Smooth muscle cell (in vitro differentiated cells): ENCODE measurements around the gene SIRPG. TPM values are rescaled to one million over a fixed set of nuclear protein-coding genes. Genes with fewer than 3 reads are reported as not detected.

Source experiments
- DNase-seq: peaks from one replicate; lab custom pipeline; 2025; ENCODE audit not compliant: unreplicated experiment; lab: John Stamatoyannopoulos, UW
- H2AFZ ChIP-seq: fragments of 200-600 bp; sonication (generic); 2 replicates; pipeline ENCODE4 v1.6.0; 2016; ENCODE audit warnings: antibody characterized with exemption, low read depth, mild to moderate bottlenecking
- H3F3A ChIP-seq: fragments of 200-600 bp; sonication (generic); 2 replicates; pipeline ENCODE4 v1.6.0; 2017; ENCODE audit warnings: antibody characterized with exemption, low read depth
- H3K27ac ChIP-seq: fragments of 200-600 bp; sonication (generic); 2 replicates; pipeline ENCODE4 v1.5.1; 2016; ENCODE audit warnings: low read depth, mild to moderate bottlenecking
- H3K27me3 ChIP-seq: fragments of 200-600 bp; sonication (generic); 2 replicates; pipeline ENCODE4 v1.6.1; 2016; ENCODE audit warnings: low read depth, mild to moderate bottlenecking
- H3K36me3 ChIP-seq: fragments of 200-600 bp; sonication (generic); 2 replicates; pipeline ENCODE4 v1.5.1; 2016; ENCODE audit warnings: low read depth
- H3K4me1 ChIP-seq: fragments of 200-600 bp; sonication (generic); 2 replicates; pipeline ENCODE4 v1.5.1; 2016; ENCODE audit warnings: low read depth
- H3K4me2 ChIP-seq: fragments of 200-600 bp; sonication (generic); 2 replicates; pipeline ENCODE4 v1.6.0; 2016; ENCODE audit warnings: mild to moderate bottlenecking
- H3K4me3 ChIP-seq: fragments of 200-600 bp; sonication (generic); 2 replicates; pipeline ENCODE4 v1.5.1; 2016; ENCODE audit warnings: mild to moderate bottlenecking
- H3K79me2 ChIP-seq: fragments of 200-600 bp; sonication (generic); 2 replicates; pipeline ENCODE4 v1.6.0; 2016; ENCODE audit warnings: low read depth, mild to moderate bottlenecking
- H3K9ac ChIP-seq: fragments of 200-600 bp; sonication (generic); 2 replicates; pipeline ENCODE4 v1.6.0; 2016; ENCODE audit warnings: low read depth
- H3K9me3 ChIP-seq: fragments of 200-600 bp; sonication (generic); replicated peaks from 2 replicates; pipeline ENCODE4 v1.5.1; 2016; ENCODE audit warnings: low read depth
- H4K20me1 ChIP-seq: fragments of 200-600 bp; sonication (generic); 2 replicates; pipeline ENCODE4 v1.6.0; 2016; ENCODE audit warnings: low read depth
- WGBS: methylation state at CpG from one replicate; pipeline ENCODE4 v1.1.7; 2016; ENCODE audit warnings: low lambda C conversion rate; 5-methylcytosine and 5-hydroxymethylcytosine counted together
- polyA plus RNA-seq: library from polyadenylated mRNA; unstranded; fragments of >200 nt; fragmentation: Nextera tagmentation; extraction: Ambion mirVana; gene quantifications from 2 replicates; pipeline ENCODE4 v1.2.1, GENCODE V29; 2016
- total RNA-seq: library from RNA; depleted of rRNA; stranded (reverse); fragments of >200 nt; gene quantifications from 2 replicates; pipeline ENCODE4 v1.2.3, GENCODE V29; 2014
- TF ChIP-seq, protein P1 (sequence below): fragments of 200-600 bp; sonication (generic); IDR thresholded peaks from 2 replicates; pipeline ENCODE4 v1.5.1; 2017; ENCODE audit warnings: borderline replicate concordance, mild to moderate bottlenecking, antibody characterized with exemption; ENCODE audit not compliant: insufficient read depth, poor library complexity, severe bottlenecking

SIRPG gene
- total and polyA plus RNA-seq, 2 experiments from 2014 or later, result not detected

DNA sequence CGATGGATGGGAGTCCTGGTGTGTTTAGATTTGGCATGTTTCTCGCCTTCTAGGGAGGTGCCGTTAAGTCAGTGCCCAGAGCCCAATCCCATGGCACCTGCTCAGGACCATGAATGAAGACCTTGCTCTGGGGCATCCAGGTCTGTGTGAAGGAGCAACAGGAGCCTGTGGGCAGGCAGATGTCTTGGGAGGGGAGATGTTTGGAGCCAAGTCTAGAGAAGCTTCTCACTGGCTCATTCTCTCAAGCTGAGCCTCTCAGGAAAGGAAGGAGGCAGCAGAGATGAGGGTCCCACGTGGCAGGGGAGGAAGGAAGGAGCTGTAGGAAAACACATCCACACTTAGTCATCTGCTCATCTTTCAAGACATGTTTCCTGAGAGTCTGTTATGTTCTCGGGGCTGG is 28.3 kb downstream of the SIRPG start:
- Histone ChIP-seq H4K20me1 (no peaks in the 10 kb centered on the region), H3K9me3 (no peaks in the 10 kb centered on the region), H3K9ac (no peak overlapping the region), H3K36me3 (no peaks in the 10 kb centered on the region), H3K27me3 (no peaks in the 10 kb centered on the region), H3K4me2 (no peak overlapping the region), H3K4me3 (no peak overlapping the region), H3K27ac (no peak overlapping the region), H3F3A (no peaks in the 10 kb centered on the region), H3K79me2 (no peaks in the 10 kb centered on the region), H3K4me1 (no peaks in the 10 kb centered on the region), H2AFZ (no peak overlapping the region)
- 86% methylated on average over 5 of the region's 5 CpGs for WGBS
- no peak for DNase-seq
- TF ChIP-seq, protein P1, sequence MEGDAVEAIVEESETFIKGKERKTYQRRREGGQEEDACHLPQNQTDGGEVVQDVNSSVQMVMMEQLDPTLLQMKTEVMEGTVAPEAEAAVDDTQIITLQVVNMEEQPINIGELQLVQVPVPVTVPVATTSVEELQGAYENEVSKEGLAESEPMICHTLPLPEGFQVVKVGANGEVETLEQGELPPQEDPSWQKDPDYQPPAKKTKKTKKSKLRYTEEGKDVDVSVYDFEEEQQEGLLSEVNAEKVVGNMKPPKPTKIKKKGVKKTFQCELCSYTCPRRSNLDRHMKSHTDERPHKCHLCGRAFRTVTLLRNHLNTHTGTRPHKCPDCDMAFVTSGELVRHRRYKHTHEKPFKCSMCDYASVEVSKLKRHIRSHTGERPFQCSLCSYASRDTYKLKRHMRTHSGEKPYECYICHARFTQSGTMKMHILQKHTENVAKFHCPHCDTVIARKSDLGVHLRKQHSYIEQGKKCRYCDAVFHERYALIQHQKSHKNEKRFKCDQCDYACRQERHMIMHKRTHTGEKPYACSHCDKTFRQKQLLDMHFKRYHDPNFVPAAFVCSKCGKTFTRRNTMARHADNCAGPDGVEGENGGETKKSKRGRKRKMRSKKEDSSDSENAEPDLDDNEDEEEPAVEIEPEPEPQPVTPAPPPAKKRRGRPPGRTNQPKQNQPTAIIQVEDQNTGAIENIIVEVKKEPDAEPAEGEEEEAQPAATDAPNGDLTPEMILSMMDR, result no peak

GRCh38 chr20:1628621-1629020 is 29.0 kb downstream of the SIRPG start:
- no peak overlapping the region for H3K9ac ChIP-seq
- no peaks in the 10 kb centered on the region for H3K9me3 ChIP-seq
- TF ChIP-seq, protein P1, result no peak
- 86% methylated on average over 5 of the region's 5 CpGs for WGBS
- H3K4me1 ChIP-seq, result no peaks in the 10 kb centered on the region
- no peak overlapping the region for H2AFZ ChIP-seq
- H3K79me2 ChIP-seq, result no peaks in the 10 kb centered on the region
- no peak overlapping the region for H3K4me2 ChIP-seq
- H3K27me3 ChIP-seq, result no peaks in the 10 kb centered on the region
- no peak overlapping the region for H3K4me3 ChIP-seq
- no peak for DNase-seq
- no peaks in the 10 kb centered on the region for H3K36me3 ChIP-seq
- H4K20me1 ChIP-seq, result no peaks in the 10 kb centered on the region
- no peak overlapping the region for H3K27ac ChIP-seq
- no peaks in the 10 kb centered on the region for H3F3A ChIP-seq

- H3F3A ChIP-seq, result no peaks in the 10 kb centered on the region
- H2AFZ ChIP-seq, result no peak overlapping the region
- H3K36me3 ChIP-seq, result no peaks in the 10 kb centered on the region
- DNase-seq, result no peak
- H3K4me3 ChIP-seq, result no peak overlapping the region
- TF ChIP-seq, protein P1, result no peak
- WGBS, result 95% methylated on average over 2 of the region's 2 CpGs
- no peak overlapping the region for H3K4me2 ChIP-seq
- H3K9ac ChIP-seq, result no peak overlapping the region
- H3K27me3 ChIP-seq, result no peaks in the 10 kb centered on the region
- H3K27ac ChIP-seq, result no peak overlapping the region
- H3K79me2 ChIP-seq, result no peaks in the 10 kb centered on the region
- no peaks in the 10 kb centered on the region for H4K20me1 ChIP-seq
- H3K4me1 ChIP-seq, result no peaks in the 10 kb centered on the region
- no peaks in the 10 kb centered on the region for H3K9me3 ChIP-seq
These were observed 30.4 kb downstream of the SIRPG start for GRCh38 chr20:1627200-1627550.

DNA sequence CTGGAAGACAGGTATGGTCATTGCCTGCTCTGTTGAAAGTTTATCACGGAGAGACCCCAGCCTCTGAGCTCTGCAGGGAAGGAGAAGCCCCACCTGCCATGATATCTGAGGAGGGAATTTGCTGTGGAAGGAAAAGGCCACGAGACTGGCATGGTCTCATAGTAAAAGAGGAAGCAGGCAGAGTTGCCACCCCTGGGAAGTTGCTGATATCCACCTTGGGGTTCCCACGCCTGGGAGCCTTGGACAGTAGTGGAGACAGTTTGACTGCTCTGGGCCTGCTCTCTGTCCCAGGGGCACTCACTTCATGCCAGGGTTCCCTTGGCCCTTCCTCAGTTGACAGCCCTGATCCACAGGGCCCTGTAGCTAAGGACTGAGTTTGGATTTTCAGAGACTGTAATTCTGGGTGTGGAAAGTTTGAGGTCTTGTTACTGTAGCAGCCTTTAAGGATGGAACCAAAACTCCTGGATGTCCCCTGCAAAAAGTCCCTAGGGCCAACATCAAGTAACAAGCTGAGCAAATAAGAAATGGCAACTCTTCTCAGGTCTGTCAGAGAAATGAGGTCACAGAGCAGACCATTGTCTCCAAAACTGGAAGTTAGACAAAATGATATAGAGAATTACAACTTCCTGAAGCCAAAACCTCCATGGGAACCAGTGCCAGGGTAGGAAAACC is 30.9 kb downstream of the SIRPG start:
- no peaks in the 10 kb centered on the region for H3K27me3 ChIP-seq
- H3K4me2 ChIP-seq, result no peak overlapping the region
- no peaks in the 10 kb centered on the region for H3K36me3 ChIP-seq
- H3K4me3 ChIP-seq, result no peak overlapping the region
- no peaks in the 10 kb centered on the region for H3K4me1 ChIP-seq
- H4K20me1 ChIP-seq, result no peaks in the 10 kb centered on the region
- no peak overlapping the region for H3K9ac ChIP-seq
- TF ChIP-seq, protein P1, result no peak
- DNase-seq, result no peak
- no peaks in the 10 kb centered on the region for H3F3A ChIP-seq
- H3K27ac ChIP-seq, result no peak overlapping the region
- WGBS, result 89% methylated on average over 3 of the region's 3 CpGs
- no peaks in the 10 kb centered on the region for H3K9me3 ChIP-seq
- H2AFZ ChIP-seq, result no peak overlapping the region
- H3K79me2 ChIP-seq, result no peaks in the 10 kb centered on the region
